ENCODE measurements around the gene DIRAS1.

The DIRAS1 gene

GRCh38 chr19:2719920-2720776 lies 1.0 kb downstream of the DIRAS1 start:
- TF ChIP-seq, protein P1, sequence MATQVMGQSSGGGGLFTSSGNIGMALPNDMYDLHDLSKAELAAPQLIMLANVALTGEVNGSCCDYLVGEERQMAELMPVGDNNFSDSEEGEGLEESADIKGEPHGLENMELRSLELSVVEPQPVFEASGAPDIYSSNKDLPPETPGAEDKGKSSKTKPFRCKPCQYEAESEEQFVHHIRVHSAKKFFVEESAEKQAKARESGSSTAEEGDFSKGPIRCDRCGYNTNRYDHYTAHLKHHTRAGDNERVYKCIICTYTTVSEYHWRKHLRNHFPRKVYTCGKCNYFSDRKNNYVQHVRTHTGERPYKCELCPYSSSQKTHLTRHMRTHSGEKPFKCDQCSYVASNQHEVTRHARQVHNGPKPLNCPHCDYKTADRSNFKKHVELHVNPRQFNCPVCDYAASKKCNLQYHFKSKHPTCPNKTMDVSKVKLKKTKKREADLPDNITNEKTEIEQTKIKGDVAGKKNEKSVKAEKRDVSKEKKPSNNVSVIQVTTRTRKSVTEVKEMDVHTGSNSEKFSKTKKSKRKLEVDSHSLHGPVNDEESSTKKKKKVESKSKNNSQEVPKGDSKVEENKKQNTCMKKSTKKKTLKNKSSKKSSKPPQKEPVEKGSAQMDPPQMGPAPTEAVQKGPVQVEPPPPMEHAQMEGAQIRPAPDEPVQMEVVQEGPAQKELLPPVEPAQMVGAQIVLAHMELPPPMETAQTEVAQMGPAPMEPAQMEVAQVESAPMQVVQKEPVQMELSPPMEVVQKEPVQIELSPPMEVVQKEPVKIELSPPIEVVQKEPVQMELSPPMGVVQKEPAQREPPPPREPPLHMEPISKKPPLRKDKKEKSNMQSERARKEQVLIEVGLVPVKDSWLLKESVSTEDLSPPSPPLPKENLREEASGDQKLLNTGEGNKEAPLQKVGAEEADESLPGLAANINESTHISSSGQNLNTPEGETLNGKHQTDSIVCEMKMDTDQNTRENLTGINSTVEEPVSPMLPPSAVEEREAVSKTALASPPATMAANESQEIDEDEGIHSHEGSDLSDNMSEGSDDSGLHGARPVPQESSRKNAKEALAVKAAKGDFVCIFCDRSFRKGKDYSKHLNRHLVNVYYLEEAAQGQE (IDR thresholded peaks at IDR 0.05; ENCODE audit: low read depth), result no peak
- TF ChIP-seq, protein P2, sequence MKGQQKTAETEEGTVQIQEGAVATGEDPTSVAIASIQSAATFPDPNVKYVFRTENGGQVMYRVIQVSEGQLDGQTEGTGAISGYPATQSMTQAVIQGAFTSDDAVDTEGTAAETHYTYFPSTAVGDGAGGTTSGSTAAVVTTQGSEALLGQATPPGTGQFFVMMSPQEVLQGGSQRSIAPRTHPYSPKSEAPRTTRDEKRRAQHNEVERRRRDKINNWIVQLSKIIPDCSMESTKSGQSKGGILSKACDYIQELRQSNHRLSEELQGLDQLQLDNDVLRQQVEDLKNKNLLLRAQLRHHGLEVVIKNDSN (IDR thresholded peaks at IDR 0.05), result no peak
- TF ChIP-seq RAD21 (IDR thresholded peaks at IDR 0.05; ENCODE audit: low read depth), result no peak
- no peak for TF ChIP-seq YY1 (IDR thresholded peaks at IDR 0.05; ENCODE audit: low read depth)
- no peak for TF ChIP-seq TEAD4 (IDR thresholded peaks at IDR 0.05)
- TF ChIP-seq EGR1 (IDR thresholded peaks at IDR 0.05), result no peak

GRCh38 chr19:2719232-2719735 lies 1.9 kb downstream of the DIRAS1 start:
- TF ChIP-seq CREB1 (IDR thresholded peaks at IDR 0.05; ENCODE audit: low read depth) (no peak), RAD21 (IDR thresholded peaks at IDR 0.05; ENCODE audit: low read depth) (no peak), TAF1 (IDR thresholded peaks at IDR 0.05; ENCODE audit: low read depth) (no peak), TCF12 (IDR thresholded peaks at IDR 0.05; ENCODE audit: low read depth) (no peak), EGR1 (IDR thresholded peaks at IDR 0.05) (no peak), CEBPB (IDR thresholded peaks at IDR 0.05) (no peak)
- TF ChIP-seq, protein P1 (IDR thresholded peaks at IDR 0.05; ENCODE audit: low read depth), result no peak

GRCh38 chr19:2717638-2718541 lies 3.3 kb downstream of the DIRAS1 start:
- TF ChIP-seq, protein P2 (IDR thresholded peaks at IDR 0.05), result no peak
- TF ChIP-seq NFIC (IDR thresholded peaks at IDR 0.05), result no peak
- no peak for TF ChIP-seq YY1 (IDR thresholded peaks at IDR 0.05; ENCODE audit: low read depth)
- no peak for TF ChIP-seq CREB1 (IDR thresholded peaks at IDR 0.05; ENCODE audit: low read depth)

- TF ChIP-seq TEAD4 (IDR thresholded peaks at IDR 0.05), result no peak
- TF ChIP-seq, protein P2 (IDR thresholded peaks at IDR 0.05), result no peak
- TF ChIP-seq ZBTB7A (IDR thresholded peaks at IDR 0.05; ENCODE audit: low read depth), result no peak
- TF ChIP-seq TAF1 (IDR thresholded peaks at IDR 0.05; ENCODE audit: low read depth), result no peak
- TF ChIP-seq YY1 (IDR thresholded peaks at IDR 0.05; ENCODE audit: low read depth), result no peak
- no peak for TF ChIP-seq TCF12 (IDR thresholded peaks at IDR 0.05; ENCODE audit: low read depth)
- TF ChIP-seq RAD21 (IDR thresholded peaks at IDR 0.05; ENCODE audit: low read depth), result no peak
- TF ChIP-seq, protein P1 (IDR thresholded peaks at IDR 0.05; ENCODE audit: low read depth), result no peak
- TF ChIP-seq CEBPB (IDR thresholded peaks at IDR 0.05), result no peak
- no peak for TF ChIP-seq EP300 (IDR thresholded peaks at IDR 0.05; ENCODE audit: borderline replicate concordance)
- TF ChIP-seq NFIC (IDR thresholded peaks at IDR 0.05), result no peak
- TF ChIP-seq FOXM1 (IDR thresholded peaks at IDR 0.05; ENCODE audit: borderline replicate concordance, low read depth), result no peak
- no peak for TF ChIP-seq CREB1 (IDR thresholded peaks at IDR 0.05; ENCODE audit: low read depth)
- TF ChIP-seq, protein P3, sequence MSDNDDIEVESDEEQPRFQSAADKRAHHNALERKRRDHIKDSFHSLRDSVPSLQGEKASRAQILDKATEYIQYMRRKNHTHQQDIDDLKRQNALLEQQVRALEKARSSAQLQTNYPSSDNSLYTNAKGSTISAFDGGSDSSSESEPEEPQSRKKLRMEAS (IDR thresholded peaks at IDR 0.05), result no peak
Observed at GRCh38 chr19:2716722-2717637, 4.2 kb downstream of the DIRAS1 start.
